ENCODE results near the gene KCNJ4.

Gene KCNJ4

DNA sequence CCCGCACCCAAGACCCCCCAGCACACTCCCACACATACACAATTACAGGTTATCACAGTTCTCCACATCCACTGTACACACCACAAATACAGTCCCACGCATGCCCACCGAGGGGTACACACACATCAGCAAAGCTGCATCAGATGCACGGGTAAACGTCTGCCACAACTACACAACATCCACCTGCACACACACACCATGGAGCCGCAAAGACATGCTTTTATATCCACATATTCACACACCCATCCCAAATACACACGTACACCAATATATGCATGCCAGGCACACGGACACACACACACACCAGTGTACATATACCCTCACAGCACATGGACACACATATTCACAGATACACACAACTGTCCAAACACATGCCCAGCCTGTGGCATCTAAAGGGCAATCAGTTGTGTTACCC lies 5.4 kb upstream of the KCNJ4 start:
- Histone ChIP-seq H3K14ac (ENCODE audit: low read length in 2 of 2) (peak overlapping the region in 1 of 2 experiments; percentile 21), H3K79me1 (replicated peaks; ENCODE audit: low read length, poor library complexity, severe bottlenecking) (no peaks in the 10 kb centered on the region), H2AK5ac (ENCODE audit: low read length, severe bottlenecking) (no peak overlapping the region), H2BK120ac (ENCODE audit: low read depth, low read length) (no peak overlapping the region), H2BK12ac (ENCODE audit: low read length in 2 of 2) (peak overlapping the region in 1 of 2 experiments; percentile 24), H3K4me1 (ENCODE audit: control insufficient read depth, insufficient read depth, low read depth, low read length) (peaks cover 26% of the 10 kb centered on the region), H3K4ac (ENCODE audit: low read depth in 1 of 2, low read length in 2 of 2) (no peak overlapping the region), H3K27ac (ENCODE audit: low read length, poor library complexity, severe bottlenecking) (no peak overlapping the region), H3K18ac (ENCODE audit: low read depth in 1 of 2, low read length in 2 of 2) (no peak overlapping the region), H3K23ac (ENCODE audit: low read length in 2 of 2) (no peak overlapping the region), H3K36me3 (ENCODE audit: control insufficient read depth in 1 of 2, insufficient read depth in 2 of 2, low read depth in 1 of 2, low read length in 2 of 2) (no peaks in the 10 kb centered on the region), H4K91ac (ENCODE audit: low read length) (no peak overlapping the region), H2BK5ac (ENCODE audit: low read depth, low read length, poor library complexity, severe bottlenecking) (no peak overlapping the region), H4K8ac (ENCODE audit: low read length) (no peak overlapping the region), H3K4me3 (ENCODE audit: insufficient read depth in 1 of 2, low read depth in 1 of 2, low read length in 2 of 2) (no peak overlapping the region), H3K4me2 (ENCODE audit: low read length, poor library complexity, severe bottlenecking) (no peak overlapping the region), H3K9ac (ENCODE audit: low read length) (no peak overlapping the region), H3K9me3 (ENCODE audit: control insufficient read depth, low read length) (no peaks in the 10 kb centered on the region), H3K27me3 (ENCODE audit: control insufficient read depth in 1 of 2, insufficient read depth in 1 of 2, low read length in 2 of 2) (peaks cover 50 to 80% of the 10 kb centered on the region in 2 experiments), H2BK15ac (ENCODE audit: low read depth, poor library complexity, severe bottlenecking) (no peak overlapping the region), H2AFZ (ENCODE audit: low read depth, low read length) (no peak overlapping the region)
- DNase-seq, result no peak
- 82% methylated on average over 7 of the region's 8 CpGs for WGBS

DNA sequence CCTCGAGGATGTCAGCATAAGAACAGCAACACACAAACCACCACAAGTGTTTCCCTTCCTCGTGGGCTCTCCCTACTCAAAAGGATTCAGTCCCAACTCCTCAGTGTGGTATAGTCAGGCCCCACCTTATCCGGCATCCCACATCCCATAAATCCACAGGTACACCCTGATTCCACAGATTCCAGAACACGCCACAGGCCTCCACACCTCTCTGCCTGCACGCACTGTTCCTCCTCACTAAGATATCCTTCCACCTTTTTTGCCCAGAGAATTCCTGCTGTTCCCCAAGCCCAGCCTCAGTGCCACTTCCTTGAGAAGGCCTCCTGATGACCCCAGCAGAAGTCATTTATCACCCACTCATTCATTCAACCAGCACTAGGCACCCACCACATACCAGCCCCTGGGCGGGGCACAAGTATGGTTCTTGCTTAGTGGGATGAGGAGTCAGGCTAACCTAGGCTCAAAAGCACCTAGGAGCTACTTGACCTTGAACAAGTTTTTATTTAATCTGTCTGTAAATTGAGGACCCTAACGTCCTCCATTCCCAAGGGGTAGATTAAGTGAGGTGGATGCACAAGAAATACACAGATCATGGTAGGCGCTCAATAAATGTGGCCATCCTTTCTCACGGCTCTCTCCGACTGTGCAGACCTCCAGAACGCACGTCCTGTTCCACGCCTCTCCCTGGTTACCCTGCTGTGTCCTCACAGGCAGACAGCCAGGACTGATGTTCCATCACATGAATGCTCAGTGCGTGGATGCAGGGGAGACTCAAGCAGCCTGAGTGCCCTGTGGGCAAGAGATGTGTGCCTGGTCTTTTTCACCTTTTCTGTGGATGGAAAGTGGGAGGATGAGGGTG lies 2.1 kb upstream of the KCNJ4 start:
- no peaks in the 10 kb centered on the region for H3K79me1 ChIP-seq (replicated peaks; ENCODE audit: low read length, poor library complexity, severe bottlenecking)
- no peak overlapping the region for H2AFZ ChIP-seq (ENCODE audit: low read depth, low read length)
- WGBS, result 75% methylated on average over 13 of the region's 14 CpGs
- H3K27me3 ChIP-seq (ENCODE audit: control insufficient read depth in 1 of 2, insufficient read depth in 1 of 2, low read length in 2 of 2), result peaks cover 73 to 85% of the 10 kb centered on the region in 2 experiments
- H2AK5ac ChIP-seq (ENCODE audit: low read length, severe bottlenecking), result no peak overlapping the region
- no peak for DNase-seq
- H3K4me2 ChIP-seq (ENCODE audit: low read length, poor library complexity, severe bottlenecking), result no peak overlapping the region
- no peak overlapping the region for H3K14ac ChIP-seq (ENCODE audit: low read length in 2 of 2)
- no peak overlapping the region for H2BK5ac ChIP-seq (ENCODE audit: low read depth, low read length, poor library complexity, severe bottlenecking)
- H3K4me3 ChIP-seq (ENCODE audit: insufficient read depth in 1 of 2, low read depth in 1 of 2, low read length in 2 of 2), result no peak overlapping the region
- no peak overlapping the region for H2BK120ac ChIP-seq (ENCODE audit: low read depth, low read length)
- H3K18ac ChIP-seq (ENCODE audit: low read depth in 1 of 2, low read length in 2 of 2), result no peak overlapping the region
- H2BK15ac ChIP-seq (ENCODE audit: low read depth, poor library complexity, severe bottlenecking), result no peak overlapping the region
- no peak overlapping the region for H4K91ac ChIP-seq (ENCODE audit: low read length)
- no peak overlapping the region for H3K27ac ChIP-seq (ENCODE audit: low read length, poor library complexity, severe bottlenecking)
- peaks cover 32% of the 10 kb centered on the region for H3K4me1 ChIP-seq (ENCODE audit: control insufficient read depth, insufficient read depth, low read depth, low read length)
- H3K9me3 ChIP-seq (ENCODE audit: control insufficient read depth, low read length), result no peaks in the 10 kb centered on the region
- H3K4ac ChIP-seq (ENCODE audit: low read depth in 1 of 2, low read length in 2 of 2), result no peak overlapping the region
- no peak overlapping the region for H4K8ac ChIP-seq (ENCODE audit: low read length)
- no peak overlapping the region for H2BK12ac ChIP-seq (ENCODE audit: low read length in 2 of 2)
- peaks cover 0 to 3% of the 10 kb centered on the region in 2 experiments for H3K36me3 ChIP-seq (ENCODE audit: control insufficient read depth in 1 of 2, insufficient read depth in 2 of 2, low read depth in 1 of 2, low read length in 2 of 2)
- no peak overlapping the region for H3K23ac ChIP-seq (ENCODE audit: low read length in 2 of 2)
- no peak overlapping the region for H3K9ac ChIP-seq (ENCODE audit: low read length)

DNA sequence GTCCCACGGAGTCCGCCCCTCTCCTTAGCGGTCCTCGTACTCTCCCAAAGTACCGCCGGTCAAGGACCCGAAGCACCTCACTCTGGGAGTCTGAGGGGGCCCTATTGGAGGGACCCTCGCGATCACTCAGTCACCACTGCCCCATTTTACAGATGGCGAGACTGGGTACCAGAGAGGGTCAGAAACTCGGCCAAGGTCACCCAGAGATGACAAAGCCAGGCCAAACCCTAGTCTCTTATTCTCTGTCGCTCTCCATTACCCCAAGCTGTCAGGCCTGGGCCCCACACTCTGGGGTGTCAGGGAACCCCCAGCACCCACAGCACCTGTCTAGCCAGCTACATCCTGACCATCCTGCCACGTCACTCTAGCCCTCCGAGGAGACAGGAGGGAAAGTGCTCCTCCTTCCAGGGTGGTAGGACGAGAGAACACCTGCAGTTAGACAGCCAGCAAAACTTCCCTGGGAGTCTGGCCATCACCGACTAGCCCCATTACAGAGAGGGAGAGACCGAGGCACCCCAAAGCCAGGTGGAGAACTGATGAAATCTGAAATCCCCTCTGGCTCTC lies 1.4 kb upstream of the KCNJ4 start:
- Histone ChIP-seq H3K9me3 (ENCODE audit: control insufficient read depth, low read length) (no peaks in the 10 kb centered on the region), H2AK5ac (ENCODE audit: low read length, severe bottlenecking) (no peak overlapping the region), H3K23ac (ENCODE audit: low read length in 2 of 2) (no peak overlapping the region), H3K27me3 (ENCODE audit: control insufficient read depth in 1 of 2, insufficient read depth in 1 of 2, low read length in 2 of 2) (peaks cover 76 to 86% of the 10 kb centered on the region in 2 experiments), H3K36me3 (ENCODE audit: control insufficient read depth in 1 of 2, insufficient read depth in 2 of 2, low read depth in 1 of 2, low read length in 2 of 2) (peaks cover 0 to 3% of the 10 kb centered on the region in 2 experiments), H3K4me3 (ENCODE audit: insufficient read depth in 1 of 2, low read depth in 1 of 2, low read length in 2 of 2) (no peak overlapping the region), H3K27ac (ENCODE audit: low read length, poor library complexity, severe bottlenecking) (no peak overlapping the region), H2BK120ac (ENCODE audit: low read depth, low read length) (no peak overlapping the region), H3K14ac (ENCODE audit: low read length in 2 of 2) (no peak overlapping the region), H2BK15ac (ENCODE audit: low read depth, poor library complexity, severe bottlenecking) (no peak overlapping the region), H3K4ac (ENCODE audit: low read depth in 1 of 2, low read length in 2 of 2) (no peak overlapping the region), H3K9ac (ENCODE audit: low read length) (no peak overlapping the region), H2BK12ac (ENCODE audit: low read length in 2 of 2) (no peak overlapping the region), H3K79me1 (replicated peaks; ENCODE audit: low read length, poor library complexity, severe bottlenecking) (no peaks in the 10 kb centered on the region), H3K4me1 (ENCODE audit: control insufficient read depth, insufficient read depth, low read depth, low read length) (peaks cover 26% of the 10 kb centered on the region), H4K8ac (ENCODE audit: low read length) (no peak overlapping the region), H2BK5ac (ENCODE audit: low read depth, low read length, poor library complexity, severe bottlenecking) (no peak overlapping the region), H3K18ac (ENCODE audit: low read depth in 1 of 2, low read length in 2 of 2) (no peak overlapping the region), H4K91ac (ENCODE audit: low read length) (no peak overlapping the region), H2AFZ (ENCODE audit: low read depth, low read length) (no peak overlapping the region), H3K4me2 (ENCODE audit: low read length, poor library complexity, severe bottlenecking) (peak overlapping the region; percentile 83)
- no peak for DNase-seq
- WGBS, result 52% methylated on average over 17 of the region's 17 CpGs

DNA sequence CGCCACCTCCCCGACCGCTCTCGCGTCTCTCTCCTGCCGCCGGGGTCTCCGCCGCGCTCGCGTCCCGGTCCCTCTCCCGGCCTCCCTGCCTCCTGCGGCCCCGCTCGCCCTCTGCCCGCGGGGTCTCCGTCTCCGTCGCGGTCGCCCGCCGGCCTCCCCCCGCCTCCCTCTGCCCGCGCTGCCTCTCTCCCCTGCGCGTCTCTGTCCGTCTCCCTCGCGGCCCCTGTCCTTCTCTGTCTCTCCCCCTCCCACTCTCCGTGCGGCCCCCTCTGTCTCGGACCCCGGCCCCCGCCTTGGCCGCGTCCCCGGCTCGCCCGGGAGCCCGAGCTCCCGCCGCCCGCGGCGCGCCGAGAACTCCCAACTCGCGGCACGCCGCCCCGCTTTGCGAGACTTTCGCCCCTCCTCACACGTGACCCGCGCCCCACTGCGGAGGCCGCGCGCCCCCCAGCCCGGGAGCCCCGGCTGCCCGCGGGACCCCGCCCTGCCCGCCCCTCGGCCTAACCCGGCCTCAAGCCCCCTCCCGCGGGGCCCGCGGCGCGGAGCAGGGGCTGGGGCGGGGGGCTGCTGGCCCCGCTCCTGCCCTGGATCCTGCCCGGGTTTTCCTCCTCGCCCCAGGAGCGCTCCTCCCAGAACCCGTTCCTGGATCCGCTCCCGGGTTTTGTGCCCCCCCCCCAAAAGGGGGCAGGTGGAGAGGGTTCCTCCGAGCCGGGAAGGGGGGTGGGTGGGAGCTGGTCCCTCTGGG lies 702 bp upstream of the KCNJ4 start:
- no peak overlapping the region for H2AK5ac ChIP-seq (ENCODE audit: low read length, severe bottlenecking)
- no peak overlapping the region for H3K9ac ChIP-seq (ENCODE audit: low read length)
- peak overlapping the region; percentile 32 for H2AFZ ChIP-seq (ENCODE audit: low read depth, low read length)
- DNase-seq, result peak; percentile 52
- peaks cover 0 to 3% of the 10 kb centered on the region in 2 experiments for H3K36me3 ChIP-seq (ENCODE audit: control insufficient read depth in 1 of 2, insufficient read depth in 2 of 2, low read depth in 1 of 2, low read length in 2 of 2)
- H3K79me1 ChIP-seq (replicated peaks; ENCODE audit: low read length, poor library complexity, severe bottlenecking), result no peaks in the 10 kb centered on the region
- no peak overlapping the region for H4K8ac ChIP-seq (ENCODE audit: low read length)
- peaks cover 76 to 86% of the 10 kb centered on the region in 2 experiments for H3K27me3 ChIP-seq (ENCODE audit: control insufficient read depth in 1 of 2, insufficient read depth in 1 of 2, low read length in 2 of 2)
- H3K27ac ChIP-seq (ENCODE audit: low read length, poor library complexity, severe bottlenecking), result no peak overlapping the region
- H3K14ac ChIP-seq (ENCODE audit: low read length in 2 of 2), result no peak overlapping the region
- H2BK120ac ChIP-seq (ENCODE audit: low read depth, low read length), result peak overlapping the region; percentile 11
- no peak overlapping the region for H2BK5ac ChIP-seq (ENCODE audit: low read depth, low read length, poor library complexity, severe bottlenecking)
- H3K4me3 ChIP-seq (ENCODE audit: insufficient read depth in 1 of 2, low read depth in 1 of 2, low read length in 2 of 2), result peak overlapping the region in 1 of 2 experiments; percentile 48
- H2BK15ac ChIP-seq (ENCODE audit: low read depth, poor library complexity, severe bottlenecking), result peak overlapping the region; percentile 44
- no peaks in the 10 kb centered on the region for H3K9me3 ChIP-seq (ENCODE audit: control insufficient read depth, low read length)
- H3K23ac ChIP-seq (ENCODE audit: low read length in 2 of 2), result peak overlapping the region in 1 of 2 experiments; percentile 34
- WGBS, result 1% methylated on average over 62 of the region's 90 CpGs
- H3K4ac ChIP-seq (ENCODE audit: low read depth in 1 of 2, low read length in 2 of 2), result no peak overlapping the region
- peak overlapping the region; percentile 83 for H3K4me2 ChIP-seq (ENCODE audit: low read length, poor library complexity, severe bottlenecking)
- H2BK12ac ChIP-seq (ENCODE audit: low read length in 2 of 2), result no peak overlapping the region
- no peak overlapping the region for H4K91ac ChIP-seq (ENCODE audit: low read length)
- H3K4me1 ChIP-seq (ENCODE audit: control insufficient read depth, insufficient read depth, low read depth, low read length), result peaks cover 23% of the 10 kb centered on the region
- peak overlapping the region in 1 of 2 experiments; percentile 75 for H3K18ac ChIP-seq (ENCODE audit: low read depth in 1 of 2, low read length in 2 of 2)
